ENCODE results near the gene KLHL2. TPM values are rescaled to one million over a fixed set of nuclear protein-coding genes. Genes with fewer than 3 reads are reported as not detected.
"Not testable (repeated sequence)": the region's sequence is repeated elsewhere in the genome, so short reads cannot be mapped to it uniquely, and the experiment has no call there.

The KLHL2 gene
- total RNA-seq, 2 donors from 2014 or later = 11.6 to 16.0 TPM

DNA sequence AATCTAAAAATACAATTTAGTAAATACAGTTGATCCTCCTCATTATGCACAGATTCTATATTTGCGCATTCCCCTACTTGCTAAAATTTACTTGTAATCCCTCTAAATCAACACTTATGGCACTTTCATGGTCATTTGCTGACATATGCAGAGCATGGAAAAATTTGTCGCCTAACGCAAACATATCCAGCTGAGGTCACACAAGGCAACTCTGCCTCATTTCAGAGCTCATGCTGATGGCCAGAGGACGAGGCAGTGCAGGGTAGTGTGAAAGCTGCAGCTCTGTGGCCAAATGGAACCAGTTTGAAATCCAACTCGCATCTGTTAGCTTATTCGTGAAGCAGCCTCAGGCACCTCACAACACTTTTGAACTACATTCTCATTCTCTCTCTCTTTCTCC is 39.7 kb upstream of the KLHL2 start:
- H3K4me1 Mint-ChIP-seq = no peaks in the 10 kb centered on the region
- Histone ChIP-seq H3K27me3 (ENCODE audit: control insufficient read depth, insufficient read depth, low read length, poor library complexity, severe bottlenecking) (no peaks in the 10 kb centered on the region), H3K27ac (ENCODE audit: low read depth, low read length) (no peak overlapping the region), H3K36me3 (ENCODE audit: control insufficient read depth, insufficient read depth, low read length) (no peaks in the 10 kb centered on the region), H3K9me3 (ENCODE audit: control insufficient read depth, low read length) (no peaks in the 10 kb centered on the region), H3K4me3 (ENCODE audit: low read length) (no peak overlapping the region), H3K9ac (ENCODE audit: extremely low read depth, low read length, poor library complexity, severe bottlenecking) (no peak overlapping the region), H3K4me1 (ENCODE audit: control insufficient read depth, insufficient read depth, low read length) (no peaks in the 10 kb centered on the region)
- no peaks in the 10 kb centered on the region for H3K36me3 Mint-ChIP-seq (ENCODE audit: low read depth)
- TF ChIP-seq, protein P1, sequence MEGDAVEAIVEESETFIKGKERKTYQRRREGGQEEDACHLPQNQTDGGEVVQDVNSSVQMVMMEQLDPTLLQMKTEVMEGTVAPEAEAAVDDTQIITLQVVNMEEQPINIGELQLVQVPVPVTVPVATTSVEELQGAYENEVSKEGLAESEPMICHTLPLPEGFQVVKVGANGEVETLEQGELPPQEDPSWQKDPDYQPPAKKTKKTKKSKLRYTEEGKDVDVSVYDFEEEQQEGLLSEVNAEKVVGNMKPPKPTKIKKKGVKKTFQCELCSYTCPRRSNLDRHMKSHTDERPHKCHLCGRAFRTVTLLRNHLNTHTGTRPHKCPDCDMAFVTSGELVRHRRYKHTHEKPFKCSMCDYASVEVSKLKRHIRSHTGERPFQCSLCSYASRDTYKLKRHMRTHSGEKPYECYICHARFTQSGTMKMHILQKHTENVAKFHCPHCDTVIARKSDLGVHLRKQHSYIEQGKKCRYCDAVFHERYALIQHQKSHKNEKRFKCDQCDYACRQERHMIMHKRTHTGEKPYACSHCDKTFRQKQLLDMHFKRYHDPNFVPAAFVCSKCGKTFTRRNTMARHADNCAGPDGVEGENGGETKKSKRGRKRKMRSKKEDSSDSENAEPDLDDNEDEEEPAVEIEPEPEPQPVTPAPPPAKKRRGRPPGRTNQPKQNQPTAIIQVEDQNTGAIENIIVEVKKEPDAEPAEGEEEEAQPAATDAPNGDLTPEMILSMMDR (conservative IDR thresholded peaks at IDR 0.05) = no peak
- no peak overlapping the region for H3K4me3 Mint-ChIP-seq
- 84 to 93% methylated on average over 6 of the region's 6 CpGs for WGBS, 2 experiments (ENCODE audit: insufficient coverage in 1 of 2, insufficient read length in 1 of 2)
- H3K9me3 Mint-ChIP-seq = peaks cover 10% of the 10 kb centered on the region
- H3K27ac Mint-ChIP-seq = no peak overlapping the region
- H3K27me3 Mint-ChIP-seq (ENCODE audit: insufficient read depth) = no peaks in the 10 kb centered on the region
- DNase-seq = no peak

DNA sequence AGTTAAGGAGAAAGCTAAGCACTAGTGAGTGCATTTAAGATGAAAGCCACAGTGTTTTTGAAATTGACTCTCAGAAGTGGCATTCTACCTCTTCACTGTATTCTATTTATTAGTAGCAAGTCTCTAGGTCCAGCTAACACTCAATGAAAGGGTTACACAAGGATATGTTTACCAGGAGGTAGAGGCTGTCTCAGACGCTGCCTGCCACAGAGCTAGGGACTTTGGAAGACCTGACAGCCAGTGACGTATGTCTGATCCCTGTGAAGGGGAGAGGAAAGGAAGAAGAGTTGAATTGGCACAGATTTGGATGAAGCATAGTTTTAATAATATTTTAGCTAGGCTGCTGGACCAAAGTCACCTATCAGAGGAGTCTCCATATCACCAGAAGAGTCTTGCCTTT is 36.5 kb upstream of the KLHL2 start:
- H3K4me1 Mint-ChIP-seq = no peaks in the 10 kb centered on the region
- no peak for DNase-seq
- Histone ChIP-seq H3K27me3 (ENCODE audit: control insufficient read depth, insufficient read depth, low read length, poor library complexity, severe bottlenecking) (no peaks in the 10 kb centered on the region), H3K9ac (ENCODE audit: extremely low read depth, low read length, poor library complexity, severe bottlenecking) (no peak overlapping the region), H3K4me3 (ENCODE audit: low read length) (no peak overlapping the region), H3K27ac (ENCODE audit: low read depth, low read length) (peak overlapping the region; percentile 24), H3K9me3 (ENCODE audit: control insufficient read depth, low read length) (no peaks in the 10 kb centered on the region), H3K4me1 (ENCODE audit: control insufficient read depth, insufficient read depth, low read length) (no peaks in the 10 kb centered on the region), H3K36me3 (ENCODE audit: control insufficient read depth, insufficient read depth, low read length) (no peaks in the 10 kb centered on the region)
- no peaks in the 10 kb centered on the region for H3K27me3 Mint-ChIP-seq (ENCODE audit: insufficient read depth)
- 82 to 87% methylated on average over 2 of the region's 2 CpGs for WGBS, 2 experiments (ENCODE audit: insufficient coverage in 1 of 2, insufficient read length in 1 of 2)
- no peak overlapping the region for H3K4me3 Mint-ChIP-seq
- peaks cover 16% of the 10 kb centered on the region for H3K9me3 Mint-ChIP-seq
- TF ChIP-seq, protein P1 (conservative IDR thresholded peaks at IDR 0.05) = no peak
- no peak overlapping the region for H3K27ac Mint-ChIP-seq
- H3K36me3 Mint-ChIP-seq (ENCODE audit: low read depth) = no peaks in the 10 kb centered on the region

DNA sequence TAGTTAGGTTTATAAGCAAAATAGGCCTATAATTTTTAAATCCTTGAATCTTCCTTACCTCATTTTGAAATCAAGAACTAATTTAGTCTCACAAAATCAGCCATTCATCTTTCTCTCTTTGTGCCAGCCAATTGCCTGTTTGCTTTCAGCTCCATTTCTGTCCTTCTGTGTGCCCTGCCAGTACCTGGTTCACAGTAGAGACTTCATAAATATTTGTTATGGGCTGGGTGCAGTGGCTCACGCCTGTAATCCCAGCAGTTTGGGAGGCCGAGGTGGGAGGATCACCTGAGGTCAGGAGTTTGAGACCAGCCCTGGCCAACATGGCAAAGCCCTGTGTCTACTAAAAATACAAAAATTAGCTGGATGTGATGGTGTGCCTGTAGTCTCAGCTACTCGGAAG is 31.9 kb upstream of the KLHL2 start:
- not testable (repeated sequence) for H3K9me3 ChIP-seq (ENCODE audit: control insufficient read depth, low read length); H3K27ac ChIP-seq (ENCODE audit: low read depth, low read length); H3K4me1 Mint-ChIP-seq; H3K36me3 ChIP-seq (ENCODE audit: control insufficient read depth, insufficient read depth, low read length); DNase-seq; H3K9ac ChIP-seq (ENCODE audit: extremely low read depth, low read length, poor library complexity, severe bottlenecking); H3K4me1 ChIP-seq (ENCODE audit: control insufficient read depth, insufficient read depth, low read length); H3K9me3 Mint-ChIP-seq; H3K27me3 ChIP-seq (ENCODE audit: control insufficient read depth, insufficient read depth, low read length, poor library complexity, severe bottlenecking); H3K27ac Mint-ChIP-seq; H3K4me3 ChIP-seq (ENCODE audit: low read length); H3K27me3 Mint-ChIP-seq (ENCODE audit: insufficient read depth); H3K36me3 Mint-ChIP-seq (ENCODE audit: low read depth); H3K4me3 Mint-ChIP-seq
- 89 to 90% methylated on average over 3 of the region's 3 CpGs for WGBS, 2 experiments (ENCODE audit: insufficient coverage in 1 of 2, insufficient read length in 1 of 2)

DNA sequence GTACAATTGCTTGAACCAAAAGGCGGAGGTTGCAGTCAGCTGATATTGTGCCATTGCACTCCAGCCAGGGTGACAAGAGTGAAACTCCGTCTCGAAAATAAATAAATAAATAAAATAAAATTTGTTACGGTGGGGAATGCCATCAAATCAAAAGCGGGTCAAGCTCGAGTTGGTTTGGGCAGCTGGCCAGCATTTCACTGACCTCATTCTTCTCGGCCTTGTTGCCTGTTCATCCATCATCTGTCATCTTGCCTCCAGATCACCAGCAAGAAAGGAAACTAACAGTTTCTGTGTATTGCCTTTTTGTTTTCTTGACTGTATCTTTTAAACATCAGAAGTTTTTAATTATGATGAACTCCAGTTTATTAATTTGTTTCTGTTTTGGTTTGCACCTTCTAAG is 31.5 kb upstream of the KLHL2 start:
- Mint-ChIP-seq H3K9me3 (peaks cover 6% of the 10 kb centered on the region), H3K27ac (no peak overlapping the region), H3K27me3 (ENCODE audit: insufficient read depth) (no peaks in the 10 kb centered on the region), H3K36me3 (ENCODE audit: low read depth) (no peaks in the 10 kb centered on the region), H3K4me1 (peaks cover 4% of the 10 kb centered on the region), H3K4me3 (no peak overlapping the region)
- Histone ChIP-seq H3K36me3 (ENCODE audit: control insufficient read depth, insufficient read depth, low read length) (no peaks in the 10 kb centered on the region), H3K9me3 (ENCODE audit: control insufficient read depth, low read length) (no peaks in the 10 kb centered on the region), H3K4me3 (ENCODE audit: low read length) (no peak overlapping the region), H3K4me1 (ENCODE audit: control insufficient read depth, insufficient read depth, low read length) (no peaks in the 10 kb centered on the region), H3K9ac (ENCODE audit: extremely low read depth, low read length, poor library complexity, severe bottlenecking) (no peak overlapping the region), H3K27ac (ENCODE audit: low read depth, low read length) (no peak overlapping the region), H3K27me3 (ENCODE audit: control insufficient read depth, insufficient read depth, low read length, poor library complexity, severe bottlenecking) (no peaks in the 10 kb centered on the region)
- TF ChIP-seq, protein P1 (conservative IDR thresholded peaks at IDR 0.05) = no peak
- no peak for DNase-seq
- WGBS, 2 experiments (ENCODE audit: insufficient coverage in 1 of 2, insufficient read length in 1 of 2) = 84 to 93% methylated on average over 3 to 7 of the region's 7 CpGs
